K562 (cell line): ENCODE results near the gene MESP1. TPM values are rescaled to one million over a fixed set of nuclear protein-coding genes. Genes with fewer than 3 reads are reported as not detected.

Experiments
- ATAC-seq: fragments of 200-7000 bp; cut with Tn5 transposase; 3 replicates; pipeline ENCODE4 v1.9.1; 2020; ENCODE audit warnings: moderate library complexity
- BruUV-seq: library from RNA; stranded (reverse); fragments of 400-500 nt; replicated peaks from 2 replicates; lab custom pipeline; 2021; lab: Mats Ljungman, UMichigan
- CTCF ChIA-PET: fragments of 300-600 bp; formaldehyde crosslinking; extraction: SDS; loops from one replicate; lab custom pipeline; 2021; ENCODE audit warnings: low intra/inter-chr PET ratio; lab: Yijun Ruan, JAX
- POLR2A ChIA-PET: fragments of 300-600, 350-650 bp; sonication (Branson Sonifier 250); formaldehyde crosslinking; extraction: SDS; loops from one replicate; lab custom pipeline; 2021; ENCODE audit warnings: antibody characterized with exemption, inconsistent platforms; lab: Yijun Ruan, JAX
- DNase-seq, 4 experiments: peaks; one replicate each; pipeline versions ENCODE4 v3.0.0 to v3.0.0-alpha.2; 2011 to 2018; ENCODE audit warnings: low spot score in 3 of 4, mixed read lengths in 3 of 4; ENCODE audit errors: extremely low read depth in 1 of 4
- FAIRE-seq: peaks from 2 replicates; lab custom pipeline; 2011; peaks lifted over from hg19 to GRCh38; lab: Jason Lieb, UNC
- H2AFZ ChIP-seq: 2 replicates; pipeline ENCODE4 v1.6.0; 2011; ENCODE audit warnings: low read depth, low read length, control low read depth, inconsistent platforms
- H3K27ac ChIP-seq: fragments of 200-600 bp; 3 replicates; pipeline ENCODE4 v1.8.0; 2011; ENCODE audit warnings: low read depth, mild to moderate bottlenecking, control low read depth, inconsistent platforms, low read length, moderate library complexity, mixed read lengths; ENCODE audit errors: extremely low read depth
- H3K27me3 ChIP-seq, 2 experiments: fragments of 300-600 bp in 1 of 2; 2 replicates in 1 of 2; 3 replicates in 1 of 2; pipeline versions ENCODE4 v1.6.0 to v1.8.0; 2011; ENCODE audit warnings: inconsistent platforms in 2 of 2, low read length in 2 of 2, mild to moderate bottlenecking in 1 of 2, mixed read lengths in 1 of 2, moderate library complexity in 1 of 2; ENCODE audit not compliant: control insufficient read depth in 2 of 2, insufficient read depth in 2 of 2
- H3K36me3 ChIP-seq: fragments of 300-600 bp; 3 replicates; pipeline ENCODE4 v1.8.0; 2011; ENCODE audit warnings: mild to moderate bottlenecking, low read length, inconsistent platforms; ENCODE audit not compliant: control insufficient read depth, insufficient read depth
- H3K4me1 ChIP-seq, 2 experiments: fragments of 200-600 bp in 1 of 2; replicated peaks in 1 of 2; 2 replicates in 1 of 2; 3 replicates in 1 of 2; pipeline versions ENCODE4 v1.5.1 to v1.8.0; 2011; ENCODE audit warnings: inconsistent platforms in 2 of 2, low read length in 2 of 2, mild to moderate bottlenecking in 1 of 2, mixed read lengths in 1 of 2, moderate library complexity in 1 of 2; ENCODE audit not compliant: control insufficient read depth in 2 of 2, insufficient read depth in 2 of 2
- H3K4me2 ChIP-seq: 2 replicates; pipeline ENCODE4 v1.6.1; 2011; ENCODE audit warnings: low read length, control low read depth, inconsistent platforms, mixed read lengths; ENCODE audit not compliant: insufficient read depth
- H3K4me3 ChIP-seq: fragments of 200-600 bp; sonication (generic), shearing (Covaris generic); 2 replicates; pipeline ENCODE4 v1.5.1; 2016; ENCODE audit warnings: control low read depth, inconsistent platforms
- H3K79me2 ChIP-seq: fragments of 200-600 bp; 3 replicates; pipeline ENCODE4 v1.8.0; 2011; ENCODE audit warnings: low read length, inconsistent platforms; ENCODE audit not compliant: control insufficient read depth, insufficient read depth
- H3K9ac ChIP-seq, 2 experiments: 2 replicates each; pipeline versions ENCODE4 v1.6.0 to v1.6.1; 2011; ENCODE audit warnings: low read depth in 2 of 2, low read length in 2 of 2, control low read depth in 1 of 2, inconsistent platforms in 1 of 2, mild to moderate bottlenecking in 1 of 2, mixed read lengths in 1 of 2; ENCODE audit not compliant: insufficient read depth in 1 of 2
- H3K9me1 ChIP-seq: one replicate; pipeline ENCODE4 v1.6.0; 2011; ENCODE audit warnings: inconsistent platforms, mild to moderate bottlenecking, low read length, moderate library complexity; ENCODE audit not compliant: control insufficient read depth, insufficient read depth
- H3K9me3 ChIP-seq: replicated peaks from 2 replicates; pipeline ENCODE4 v1.5.1; 2011; ENCODE audit warnings: low read depth, low read length, inconsistent platforms; ENCODE audit not compliant: control insufficient read depth, insufficient read depth
- H4K20me1 ChIP-seq: replicated peaks from 2 replicates; pipeline ENCODE4 v1.6.1; 2011; ENCODE audit warnings: low read length, inconsistent platforms, mixed read lengths; ENCODE audit not compliant: control insufficient read depth, insufficient read depth
- BRD4 ChIP-seq: fragments of 200-600 bp; sonication (generic); IDR thresholded peaks from 2 replicates; pipeline ENCODE4 v1.6.1; 2017; ENCODE audit warnings: inconsistent platforms
- EZH2 ChIP-seq: IDR thresholded peaks from 2 replicates; pipeline ENCODE4 v1.6.1; 2012; ENCODE audit warnings: low read depth, mild to moderate bottlenecking, inconsistent platforms, low read length, borderline replicate concordance
- HLTF ChIP-seq: fragments of 450-650 bp; IDR thresholded peaks from 2 replicates; pipeline ENCODE4 v1.6.1; 2016
- HNRNPUL1 ChIP-seq: fragments of 200-400 bp; formaldehyde crosslinking; IDR thresholded peaks from 2 replicates; pipeline ENCODE4 v1.6.1; 2017; ENCODE audit warnings: low read length
- MAZ ChIP-seq, 2 experiments: fragments of 450-650 bp in 1 of 2; sonication (generic) in 1 of 2; formaldehyde crosslinking; IDR thresholded peaks in 1 of 2; conservative IDR thresholded peaks in 1 of 2; 2 replicates each; pipeline versions ENCODE4 v1.4.0 to v1.5.0; 2020; ENCODE audit warnings: mild to moderate bottlenecking in 1 of 2, missing genetic modification reagents in 1 of 2
- MED1 ChIP-seq: sonication (generic); formaldehyde crosslinking; IDR thresholded peaks from 2 replicates; pipeline ENCODE4 v1.8.1; 2023; ENCODE audit warnings: missing genetic modification reagents, borderline replicate concordance
- ZBTB7A ChIP-seq: IDR thresholded peaks from 2 replicates; pipeline ENCODE4 v1.6.1; 2011; ENCODE audit warnings: low read depth, mild to moderate bottlenecking, low read length, moderate library complexity, borderline replicate concordance; ENCODE audit not compliant: control insufficient read depth
- in situ Hi-C: fragments of 300-500 bp; cut with MboI; formaldehyde crosslinking; loops from 4 replicates; pipeline ENCODE4 v1.15.0; 2018; ENCODE audit warnings: inconsistent platforms, mixed read lengths
- intact Hi-C: fragments of 100-400 bp; cut with micrococcal nuclease; formaldehyde crosslinking; loops from 2 replicates; pipeline ENCODE4 v1.14.2; 2022
- polyA plus RNA-seq, 8 experiments: library from polyadenylated mRNA; depleted of rRNA in 4 of 8; stranded (reverse) in 5 of 8; unstranded in 3 of 8; fragments of >200 nt; fragmentation: Nextera tagmentation in 2 of 8; fragmentation: Illumina TruSeq in 1 of 8; extraction: Ambion mirVana in 2 of 8; extraction: Trizol in 1 of 8; gene quantifications; 2 replicates each; pipeline versions ENCODE4 v1.2.1 to v1.2.3, GENCODE V29; 2011 to 2014; ENCODE audit warnings: inconsistent platforms in 1 of 8, missing spikeins in 1 of 8
- total RNA-seq, 7 experiments: library from RNA; depleted of rRNA in 6 of 7; stranded (reverse); fragments of >200 nt in 6 of 7; fragmentation: Illumina TruSeq in 2 of 7; extraction: Trizol in 2 of 7; gene quantifications; 2 replicates each; pipeline versions ENCODE4 v1.2.1 to v1.2.3, GENCODE V29; 2011 to 2021; ENCODE audit warnings: low replicate concordance in 1 of 7
- TF ChIP-seq, protein P1 (sequence below): fragments of 250-450 bp; sonication (Bioruptor Pico); IDR thresholded peaks from 2 replicates; pipeline ENCODE4 v1.8.0; 2021; ENCODE audit warnings: moderate library complexity, mild to moderate bottlenecking, inconsistent platforms
- TF ChIP-seq, protein P2 (sequence below): fragments of 250-450 bp; sonication (Bioruptor Pico); IDR thresholded peaks from 2 replicates; pipeline ENCODE4 v1.8.0; 2021; ENCODE audit warnings: moderate library complexity, mild to moderate bottlenecking, inconsistent platforms

MESP1 gene
- total and polyA plus RNA-seq, 9 of the 15 experiments (the other 6 are each of a cell fraction or from before 2014, with no cell fraction given), result 0.14 to 1.1 (median 0.36) TPM; not detected in 4

DNA sequence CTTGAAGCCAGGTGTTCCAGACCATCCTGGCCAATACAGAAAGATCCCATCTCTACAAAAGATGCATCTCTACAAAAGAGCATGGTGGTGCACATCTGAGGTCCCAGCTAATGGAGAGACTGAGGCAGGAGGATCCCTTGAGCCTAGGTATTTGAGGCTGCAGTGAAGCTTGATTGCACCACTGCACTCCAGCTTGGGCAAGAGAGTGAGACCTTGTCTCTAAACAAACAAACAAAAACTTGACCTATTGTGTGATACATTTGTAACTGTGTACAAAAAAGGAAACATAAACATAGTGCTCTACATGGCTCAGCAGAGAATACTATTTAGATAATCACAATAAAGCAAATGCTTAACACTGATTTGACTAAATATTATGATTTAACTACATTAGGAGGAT, 44.9 kb upstream of the MESP1 start:
- CTCF ChIA-PET, result no interaction called here
- no peaks in the 10 kb centered on the region for H3K36me3 ChIP-seq
- TF ChIP-seq MED1 (CRISPR knock-in tag) (no peak), EZH2 (no peak), HNRNPUL1 (no peak), MAZ (CRISPR knock-in tag; conservative IDR thresholded peaks at IDR 0.05 in 1 of 2, IDR thresholded peaks at IDR 0.05 in 1 of 2) (no peak), HLTF (no peak), BRD4 (no peak), ZBTB7A (no peak)
- TF ChIP-seq, protein P1, sequence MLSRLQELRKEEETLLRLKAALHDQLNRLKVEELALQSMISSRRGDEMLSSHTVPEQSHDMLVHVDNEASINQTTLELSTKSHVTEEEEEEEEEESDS (CRISPR knock-in tag), result no peak
- TF ChIP-seq, protein P2, sequence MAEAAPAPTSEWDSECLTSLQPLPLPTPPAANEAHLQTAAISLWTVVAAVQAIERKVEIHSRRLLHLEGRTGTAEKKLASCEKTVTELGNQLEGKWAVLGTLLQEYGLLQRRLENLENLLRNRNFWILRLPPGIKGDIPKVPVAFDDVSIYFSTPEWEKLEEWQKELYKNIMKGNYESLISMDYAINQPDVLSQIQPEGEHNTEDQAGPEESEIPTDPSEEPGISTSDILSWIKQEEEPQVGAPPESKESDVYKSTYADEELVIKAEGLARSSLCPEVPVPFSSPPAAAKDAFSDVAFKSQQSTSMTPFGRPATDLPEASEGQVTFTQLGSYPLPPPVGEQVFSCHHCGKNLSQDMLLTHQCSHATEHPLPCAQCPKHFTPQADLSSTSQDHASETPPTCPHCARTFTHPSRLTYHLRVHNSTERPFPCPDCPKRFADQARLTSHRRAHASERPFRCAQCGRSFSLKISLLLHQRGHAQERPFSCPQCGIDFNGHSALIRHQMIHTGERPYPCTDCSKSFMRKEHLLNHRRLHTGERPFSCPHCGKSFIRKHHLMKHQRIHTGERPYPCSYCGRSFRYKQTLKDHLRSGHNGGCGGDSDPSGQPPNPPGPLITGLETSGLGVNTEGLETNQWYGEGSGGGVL, result no peak

More for the DNA sequence above, 44.9 kb upstream of the MESP1 start:
- Histone ChIP-seq H3K27ac (no peak overlapping the region), H3K27me3 (peaks cover 0 to 7% of the 10 kb centered on the region in 2 experiments; a peak in 1 of 5 replicates), H3K4me1 (peaks cover 0 to 3% of the 10 kb centered on the region in 2 experiments; a peak in 1 of 5 replicates), H3K9me1 (no peaks in the 10 kb centered on the region), H3K79me2 (no peaks in the 10 kb centered on the region), H4K20me1 (no peaks in the 10 kb centered on the region), H3K9ac (no peak overlapping the region), H3K9me3 (no peaks in the 10 kb centered on the region), H2AFZ (no peak overlapping the region), H3K4me2 (no peak overlapping the region), H3K4me3 (no peak overlapping the region)
- ATAC-seq (no peak), FAIRE-seq (no peak), DNase-seq (no peak)
- POLR2A ChIA-PET, result interaction anchor here (1.1 kb wide), 2 partner anchors 7 to 35 kb away, joined by 3 to 4 read pairs; no protein-coding TSS in a partner anchor
- intact Hi-C loops (no loop called here), in situ Hi-C loops (no loop called here)
- BruUV-seq, result no TSS peak
